ENCODE measurements around the gene SDC3.

SDC3 gene

GRCh38 chr1:30927448-30927847, 18.9 kb upstream of the SDC3 start:
- no peak for DNase-seq

- no peak for DNase-seq
These were observed 15.0 kb upstream of the SDC3 start for GRCh38 chr1:30923597-30923996.

GRCh38 chr1:30920827-30921226, 12.3 kb upstream of the SDC3 start:
- DNase-seq = peak; percentile 76

GRCh38 chr1:30919025-30919881, 10.7 kb upstream of the SDC3 start:
- DNase-seq = peak; percentile 98

- DNase-seq = no peak
These were observed 7.7 kb upstream of the SDC3 start for GRCh38 chr1:30916296-30916695.

GRCh38 chr1:30915491-30916230, 7.1 kb upstream of the SDC3 start:
- no peak for DNase-seq

GRCh38 chr1:30914931-30915330, 6.4 kb upstream of the SDC3 start:
- no peak for DNase-seq

- DNase-seq = no peak
These were observed 6.0 kb upstream of the SDC3 start for GRCh38 chr1:30914587-30914922.

GRCh38 chr1:30912913-30913652, 4.5 kb upstream of the SDC3 start:
- peak; percentile 67 for DNase-seq

GRCh38 chr1:30912224-30912623, 3.7 kb upstream of the SDC3 start:
- no peak for DNase-seq

- DNase-seq = peak; percentile 94
These were observed 2.7 kb upstream of the SDC3 start for GRCh38 chr1:30911059-30911954.

GRCh38 chr1:30909365-30910068, 959 bp upstream of the SDC3 start:
- peak; percentile 60 for DNase-seq

- DNase-seq = no peak
These were observed 252 bp downstream of the SDC3 start for GRCh38 chr1:30908316-30908695.

- DNase-seq = no peak
These were observed 860 bp downstream of the SDC3 start for GRCh38 chr1:30907481-30908315.

- DNase-seq = no peak
These were observed 1.7 kb downstream of the SDC3 start for GRCh38 chr1:30906631-30907441.

- DNase-seq = no peak
These were observed 2.5 kb downstream of the SDC3 start for GRCh38 chr1:30905916-30906620.

GRCh38 chr1:30905403-30905802, 3.2 kb downstream of the SDC3 start:
- DNase-seq = no peak

GRCh38 chr1:30904962-30905335, 3.6 kb downstream of the SDC3 start:
- DNase-seq = no peak

GRCh38 chr1:30904191-30904961, 4.2 kb downstream of the SDC3 start:
- no peak for DNase-seq

Measured in hematopoietic multipotent progenitor cell treated with erythropoietin and hydrocortisone succinate and interleukin-3 and kit ligand, for 6 days (in vitro differentiated cells).